Astrocyte (in vitro differentiated cells and primary cell): ENCODE measurements around the gene CBLN4. TPM values are rescaled to one million over a fixed set of nuclear protein-coding genes. Genes with fewer than 3 reads are reported as not detected.

ENCODE experiments used
- DNase-seq: peaks from one replicate; pipeline ENCODE4 v3.0.0-alpha.2; 2010; ENCODE audit warnings: low read depth
- FAIRE-seq: peaks from 2 replicates; lab custom pipeline; 2011; peaks lifted over from hg19 to GRCh38; lab: Jason Lieb, UNC
- H2AFZ ChIP-seq: 2 replicates; pipeline ENCODE4 v1.6.0; 2012; ENCODE audit warnings: low read depth, low read length, inconsistent platforms
- H3K27ac ChIP-seq: 2 replicates; pipeline ENCODE4 v1.5.1; 2011; ENCODE audit warnings: low read depth, low read length, inconsistent platforms
- H3K27me3 ChIP-seq: 2 replicates; pipeline ENCODE4 v1.6.0; 2011; ENCODE audit warnings: low read length, inconsistent platforms; ENCODE audit not compliant: insufficient read depth
- H3K36me3 ChIP-seq: 2 replicates; pipeline ENCODE4 v1.5.1; 2011; ENCODE audit warnings: low read length, inconsistent platforms; ENCODE audit not compliant: insufficient read depth
- H3K4me1 ChIP-seq: 2 replicates; pipeline ENCODE4 v1.5.1; 2011; ENCODE audit warnings: low read length, inconsistent platforms; ENCODE audit not compliant: insufficient read depth
- H3K4me2 ChIP-seq: 2 replicates; pipeline ENCODE4 v1.6.0; 2012; ENCODE audit warnings: low read length, inconsistent platforms
- H3K4me3 ChIP-seq: 2 replicates; pipeline ENCODE4 v1.5.1; 2011; ENCODE audit warnings: low read depth, mild to moderate bottlenecking, low read length, inconsistent platforms; ENCODE audit not compliant: insufficient read depth
- H3K79me2 ChIP-seq: 2 replicates; pipeline ENCODE4 v1.6.0; 2012; ENCODE audit warnings: mild to moderate bottlenecking, low read length, inconsistent platforms; ENCODE audit not compliant: insufficient read depth
- H3K9ac ChIP-seq: 2 replicates; pipeline ENCODE4 v1.6.0; 2012; ENCODE audit warnings: mild to moderate bottlenecking, low read length, inconsistent platforms
- H3K9me3 ChIP-seq: 2 replicates; pipeline ENCODE4 v1.5.1; 2012; ENCODE audit warnings: low read depth, mild to moderate bottlenecking, low read length, inconsistent platforms; ENCODE audit not compliant: insufficient read depth
- H4K20me1 ChIP-seq: 2 replicates; pipeline ENCODE4 v1.6.0; 2012; ENCODE audit warnings: low read length, inconsistent platforms; ENCODE audit not compliant: insufficient read depth
- H3K27ac Mint-ChIP-seq: one replicate; pipeline ENCODE4 v1.8.0; 2021; ENCODE audit warnings: mild to moderate bottlenecking, mixed read lengths; ENCODE audit not compliant: unreplicated experiment
- H3K27me3 Mint-ChIP-seq: one replicate; pipeline ENCODE4 v1.8.0; 2021; ENCODE audit warnings: low read depth, mixed read lengths; ENCODE audit not compliant: unreplicated experiment
- H3K36me3 Mint-ChIP-seq: one replicate; pipeline ENCODE4 v1.8.0; 2021; ENCODE audit warnings: low read depth, mixed read lengths; ENCODE audit not compliant: unreplicated experiment
- H3K4me1 Mint-ChIP-seq: one replicate; pipeline ENCODE4 v1.8.0; 2021; ENCODE audit warnings: low read depth, mixed read lengths; ENCODE audit not compliant: unreplicated experiment
- H3K4me3 Mint-ChIP-seq: one replicate; pipeline ENCODE4 v1.8.0; 2021; ENCODE audit warnings: mild to moderate bottlenecking, moderate library complexity, mixed read lengths; ENCODE audit not compliant: unreplicated experiment
- H3K9me3 Mint-ChIP-seq: one replicate; pipeline ENCODE4 v1.8.0; 2021; ENCODE audit warnings: mild to moderate bottlenecking, mixed read lengths; ENCODE audit not compliant: unreplicated experiment
- EZH2 ChIP-seq: IDR thresholded peaks from 2 replicates; pipeline ENCODE4 v1.6.1; 2012; ENCODE audit warnings: mild to moderate bottlenecking, low read length, inconsistent platforms; ENCODE audit not compliant: insufficient read depth
- total RNA-seq: library from RNA; stranded (reverse); gene quantifications from 2 replicates; pipeline ENCODE4 v1.2.1, GENCODE V29; 2021
- TF ChIP-seq, protein P1 (sequence below): IDR thresholded peaks from 2 replicates; pipeline ENCODE4 v1.5.1; 2011; ENCODE audit warnings: low read depth, mild to moderate bottlenecking, inconsistent platforms, low read length, moderate library complexity; ENCODE audit not compliant: insufficient read depth

CBLN4 gene
- total RNA-seq, 1 donor from 2014 or later = not detected

- H3K9me3 ChIP-seq = peaks cover 11% of the 10 kb centered on the region
Measured at GRCh38 chr20:56017560-56017959, 12.2 kb upstream of the CBLN4 start.

DNA sequence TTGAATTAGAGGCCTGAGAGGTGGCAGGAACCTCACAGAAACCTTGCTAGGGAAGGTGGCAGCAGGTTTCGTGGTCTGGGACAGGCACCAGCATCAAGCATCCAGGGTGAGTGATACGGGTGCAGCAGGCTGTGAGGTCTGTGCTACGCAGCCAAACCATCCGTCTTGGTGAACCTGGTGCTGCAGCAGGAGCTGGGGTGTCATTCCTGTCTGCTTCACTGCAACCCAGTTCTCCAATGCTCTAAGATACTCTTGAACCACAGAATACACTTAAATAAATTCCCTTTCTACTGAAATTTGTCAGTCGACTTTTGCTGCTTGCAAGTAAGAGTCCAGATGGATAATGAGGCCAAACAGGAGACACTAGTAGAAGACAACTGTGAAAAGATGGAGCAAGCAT, 9.7 kb upstream of the CBLN4 start:
- H4K20me1 ChIP-seq = no peaks in the 10 kb centered on the region
- H3K4me2 ChIP-seq = no peak overlapping the region
- H3K27me3 ChIP-seq = no peaks in the 10 kb centered on the region
- peaks cover 11% of the 10 kb centered on the region for H3K9me3 ChIP-seq
- DNase-seq (no peak), FAIRE-seq (no peak)
- no peaks in the 10 kb centered on the region for H3K4me1 ChIP-seq
- no peaks in the 10 kb centered on the region for H3K4me1 Mint-ChIP-seq
- TF ChIP-seq, protein P1, sequence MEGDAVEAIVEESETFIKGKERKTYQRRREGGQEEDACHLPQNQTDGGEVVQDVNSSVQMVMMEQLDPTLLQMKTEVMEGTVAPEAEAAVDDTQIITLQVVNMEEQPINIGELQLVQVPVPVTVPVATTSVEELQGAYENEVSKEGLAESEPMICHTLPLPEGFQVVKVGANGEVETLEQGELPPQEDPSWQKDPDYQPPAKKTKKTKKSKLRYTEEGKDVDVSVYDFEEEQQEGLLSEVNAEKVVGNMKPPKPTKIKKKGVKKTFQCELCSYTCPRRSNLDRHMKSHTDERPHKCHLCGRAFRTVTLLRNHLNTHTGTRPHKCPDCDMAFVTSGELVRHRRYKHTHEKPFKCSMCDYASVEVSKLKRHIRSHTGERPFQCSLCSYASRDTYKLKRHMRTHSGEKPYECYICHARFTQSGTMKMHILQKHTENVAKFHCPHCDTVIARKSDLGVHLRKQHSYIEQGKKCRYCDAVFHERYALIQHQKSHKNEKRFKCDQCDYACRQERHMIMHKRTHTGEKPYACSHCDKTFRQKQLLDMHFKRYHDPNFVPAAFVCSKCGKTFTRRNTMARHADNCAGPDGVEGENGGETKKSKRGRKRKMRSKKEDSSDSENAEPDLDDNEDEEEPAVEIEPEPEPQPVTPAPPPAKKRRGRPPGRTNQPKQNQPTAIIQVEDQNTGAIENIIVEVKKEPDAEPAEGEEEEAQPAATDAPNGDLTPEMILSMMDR = no peak
- TF ChIP-seq EZH2 = no peak
- H3K9me3 Mint-ChIP-seq = peaks cover 12% of the 10 kb centered on the region
- no peaks in the 10 kb centered on the region for H3K36me3 ChIP-seq
- H3K79me2 ChIP-seq = no peaks in the 10 kb centered on the region
- H2AFZ ChIP-seq = no peak overlapping the region
- H3K27ac ChIP-seq = no peak overlapping the region
- H3K4me3 Mint-ChIP-seq = no peak overlapping the region
- no peak overlapping the region for H3K9ac ChIP-seq
- no peak overlapping the region for H3K4me3 ChIP-seq
- H3K27me3 Mint-ChIP-seq = no peaks in the 10 kb centered on the region
- no peak overlapping the region for H3K27ac Mint-ChIP-seq
- no peaks in the 10 kb centered on the region for H3K36me3 Mint-ChIP-seq

More at GRCh38 chr20:56017560-56017959, 12.2 kb upstream of the CBLN4 start:
- H3K36me3 ChIP-seq = no peaks in the 10 kb centered on the region
- H3K27ac Mint-ChIP-seq = no peak overlapping the region
- no peak overlapping the region for H3K9ac ChIP-seq
- H3K79me2 ChIP-seq = no peaks in the 10 kb centered on the region
- no peak overlapping the region for H3K4me3 ChIP-seq
- no peaks in the 10 kb centered on the region for H3K36me3 Mint-ChIP-seq
- TF ChIP-seq EZH2 = no peak
- TF ChIP-seq, protein P1 = no peak
- FAIRE-seq (no peak), DNase-seq (no peak)
- no peak overlapping the region for H3K27ac ChIP-seq
- no peaks in the 10 kb centered on the region for H3K4me1 Mint-ChIP-seq
- H3K27me3 ChIP-seq = no peaks in the 10 kb centered on the region
- H4K20me1 ChIP-seq = no peaks in the 10 kb centered on the region
- H3K9me3 Mint-ChIP-seq = peaks cover 12% of the 10 kb centered on the region
- no peaks in the 10 kb centered on the region for H3K27me3 Mint-ChIP-seq
- no peak overlapping the region for H2AFZ ChIP-seq
- no peaks in the 10 kb centered on the region for H3K4me1 ChIP-seq
- no peak overlapping the region for H3K4me2 ChIP-seq
- H3K4me3 Mint-ChIP-seq = no peak overlapping the region

DNA sequence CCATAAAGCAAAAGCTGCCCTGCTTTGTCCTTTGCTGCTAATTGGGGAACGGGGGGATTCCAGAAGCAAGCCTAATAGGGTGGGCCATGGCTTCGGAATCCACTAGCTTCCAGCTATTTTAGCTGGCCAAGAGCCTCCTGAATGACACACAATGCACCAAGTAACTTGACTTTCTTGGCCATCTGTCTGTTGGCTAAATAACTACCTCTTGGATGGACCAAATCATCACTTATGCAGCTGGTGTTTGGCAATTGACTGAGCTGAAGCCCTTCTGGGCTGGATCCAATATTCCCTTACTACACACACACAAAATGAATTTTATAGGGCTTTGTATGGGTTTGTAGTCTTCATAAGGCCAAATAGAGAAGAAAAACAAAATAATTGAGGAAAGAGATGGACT, 8.8 kb upstream of the CBLN4 start:
- no peak for FAIRE-seq
- no peak for TF ChIP-seq EZH2
- TF ChIP-seq, protein P1 = no peak

More for the DNA sequence above, 8.8 kb upstream of the CBLN4 start:
- Histone ChIP-seq H3K27ac (no peak overlapping the region), H3K4me2 (no peak overlapping the region), H3K4me1 (no peaks in the 10 kb centered on the region), H4K20me1 (no peaks in the 10 kb centered on the region), H3K4me3 (no peak overlapping the region), H3K36me3 (no peaks in the 10 kb centered on the region), H3K79me2 (no peaks in the 10 kb centered on the region), H3K27me3 (no peaks in the 10 kb centered on the region), H3K9ac (no peak overlapping the region), H3K9me3 (peaks cover 11% of the 10 kb centered on the region), H2AFZ (no peak overlapping the region)
- Mint-ChIP-seq H3K4me1 (no peaks in the 10 kb centered on the region), H3K36me3 (no peaks in the 10 kb centered on the region), H3K4me3 (no peak overlapping the region), H3K27ac (no peak overlapping the region), H3K27me3 (no peaks in the 10 kb centered on the region), H3K9me3 (peaks cover 12% of the 10 kb centered on the region)
- no peak for DNase-seq
